Natural killer cell (primary cell): ENCODE data around the gene CLDN10. TPM values are rescaled to one million over a fixed set of nuclear protein-coding genes. Genes with fewer than 3 reads are reported as not detected.

Experiments used
- ATAC-seq, 3 donors: fragments of 150-1000 bp in 2 of 3; fragments of 200-7000 bp in 1 of 3; cut with Tn5 transposase; 1 replicate in 1 of 3; 2 replicates in 2 of 3; pipeline ENCODE4 v1.10.0; 2021; ENCODE audit warnings: mild to moderate bottlenecking in 2 of 3, moderate library complexity in 2 of 3
- DNase-seq, 2 donors: peaks; one replicate each; pipeline versions ENCODE4 v3.0.0 to v3.0.0-alpha.2; 2013 to 2021; ENCODE audit warnings: mixed read lengths in 1 of 2
- H3K27ac ChIP-seq: one replicate; pipeline ENCODE4 v1.5.1; 2013; ENCODE audit warnings: mild to moderate bottlenecking, low read length
- H3K27me3 ChIP-seq: one replicate; pipeline ENCODE4 v1.6.1; 2013; ENCODE audit warnings: low read length; ENCODE audit not compliant: control insufficient read depth, insufficient read depth
- H3K36me3 ChIP-seq: one replicate; pipeline ENCODE4 v1.6.1; 2013; ENCODE audit warnings: low read length; ENCODE audit not compliant: control insufficient read depth, insufficient read depth
- H3K4me1 ChIP-seq: one replicate; pipeline ENCODE4 v1.6.1; 2013; ENCODE audit warnings: low read length; ENCODE audit not compliant: control insufficient read depth, insufficient read depth
- H3K4me3 ChIP-seq: one replicate; pipeline ENCODE4 v1.5.1; 2013; ENCODE audit warnings: low read length
- H3K9me3 ChIP-seq: one replicate; pipeline ENCODE4 v1.6.1; 2013; ENCODE audit warnings: low read length; ENCODE audit not compliant: control insufficient read depth, insufficient read depth
- H3K27ac Mint-ChIP-seq, 2 donors: one replicate each; pipeline ENCODE4 v1.8.0; 2022; ENCODE audit warnings: mild to moderate bottlenecking in 2 of 2, mixed read lengths in 2 of 2, moderate library complexity in 1 of 2
- H3K27me3 Mint-ChIP-seq, 2 donors: one replicate each; pipeline ENCODE4 v1.8.0; 2022; ENCODE audit warnings: low read depth in 2 of 2, mixed read lengths in 2 of 2
- H3K36me3 Mint-ChIP-seq: one replicate; pipeline ENCODE4 v1.8.0; 2022; ENCODE audit warnings: mixed read lengths
- H3K4me1 Mint-ChIP-seq, 2 donors: one replicate each; pipeline ENCODE4 v1.8.0; 2022; ENCODE audit warnings: mixed read lengths in 2 of 2
- H3K4me3 Mint-ChIP-seq: one replicate; pipeline ENCODE4 v1.8.0; 2022; ENCODE audit warnings: mild to moderate bottlenecking, moderate library complexity, mixed read lengths
- H3K9me3 Mint-ChIP-seq, 2 donors: one replicate each; pipeline ENCODE4 v1.8.0; 2022; ENCODE audit warnings: mixed read lengths in 2 of 2
- WGBS: methylation state at CpG from one replicate; pipeline ENCODE4 v1.1.7; 2013; ENCODE audit warnings: missing lambda C conversion rate; ENCODE audit not compliant: insufficient coverage; 5-methylcytosine and 5-hydroxymethylcytosine counted together
- intact Hi-C: fragments of 100-400 bp; cut with micrococcal nuclease; formaldehyde crosslinking; loops from one replicate; pipeline ENCODE4 v1.14.2; 2022
- total RNA-seq, 4 donors: library from RNA; stranded (reverse); fragments of 120-200 nt in 1 of 4; gene quantifications; one replicate each; pipeline versions ENCODE4 v1.2.3 to v1.2.4, GENCODE V29; 2013 to 2022
- TF ChIP-seq, protein P1 (sequence below): fragments of 200-600 bp; IDR thresholded peaks from one replicate; pipeline ENCODE4 v1.8.0; 2022; ENCODE audit warnings: antibody characterized with exemption

The CLDN10 gene
- total RNA-seq, 3 donors from 2014 or later (not counting 1 experiment from before 2014, with no cell fraction given) = not detected

DNA sequence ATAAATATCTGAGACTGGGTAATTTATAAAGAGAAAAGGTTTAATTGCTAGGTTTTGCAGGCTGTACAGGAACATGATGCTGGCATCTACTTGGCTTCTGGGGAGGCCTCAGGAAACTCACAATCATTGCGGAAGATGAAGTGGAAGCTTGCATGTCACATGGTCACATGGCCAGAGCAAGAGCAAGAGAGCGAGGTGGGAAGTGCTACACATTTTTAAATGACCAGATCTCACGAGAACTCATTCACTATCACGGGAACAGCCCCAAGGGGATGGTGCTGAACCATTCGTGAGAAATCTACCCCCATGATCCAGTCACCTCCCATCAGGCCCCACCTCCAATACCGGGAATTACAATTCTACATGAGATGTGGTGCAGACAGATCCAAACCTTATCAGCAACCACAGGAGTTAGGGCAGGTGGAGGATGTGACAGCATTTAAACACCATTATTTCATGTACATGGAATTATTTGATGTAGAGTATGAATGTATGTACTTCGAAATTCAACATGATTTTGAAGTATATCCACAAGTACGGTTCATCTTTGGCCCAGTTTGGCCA, 10.5 kb upstream of the CLDN10 start:
- no peaks in the 10 kb centered on the region for H3K9me3 ChIP-seq
- no peak for ATAC-seq
- H3K27ac ChIP-seq = no peak overlapping the region
- 88% methylated on average over 7 of the region's 8 CpGs for WGBS
- Mint-ChIP-seq H3K4me3 (no peak overlapping the region), H3K9me3 (no peaks in the 10 kb centered on the region), H3K36me3 (no peaks in the 10 kb centered on the region), H3K27ac (no peak overlapping the region), H3K4me1 (no peaks in the 10 kb centered on the region), H3K27me3 (peaks cover 3 to 7% of the 10 kb centered on the region in 2 donors)
- TF ChIP-seq, protein P1, sequence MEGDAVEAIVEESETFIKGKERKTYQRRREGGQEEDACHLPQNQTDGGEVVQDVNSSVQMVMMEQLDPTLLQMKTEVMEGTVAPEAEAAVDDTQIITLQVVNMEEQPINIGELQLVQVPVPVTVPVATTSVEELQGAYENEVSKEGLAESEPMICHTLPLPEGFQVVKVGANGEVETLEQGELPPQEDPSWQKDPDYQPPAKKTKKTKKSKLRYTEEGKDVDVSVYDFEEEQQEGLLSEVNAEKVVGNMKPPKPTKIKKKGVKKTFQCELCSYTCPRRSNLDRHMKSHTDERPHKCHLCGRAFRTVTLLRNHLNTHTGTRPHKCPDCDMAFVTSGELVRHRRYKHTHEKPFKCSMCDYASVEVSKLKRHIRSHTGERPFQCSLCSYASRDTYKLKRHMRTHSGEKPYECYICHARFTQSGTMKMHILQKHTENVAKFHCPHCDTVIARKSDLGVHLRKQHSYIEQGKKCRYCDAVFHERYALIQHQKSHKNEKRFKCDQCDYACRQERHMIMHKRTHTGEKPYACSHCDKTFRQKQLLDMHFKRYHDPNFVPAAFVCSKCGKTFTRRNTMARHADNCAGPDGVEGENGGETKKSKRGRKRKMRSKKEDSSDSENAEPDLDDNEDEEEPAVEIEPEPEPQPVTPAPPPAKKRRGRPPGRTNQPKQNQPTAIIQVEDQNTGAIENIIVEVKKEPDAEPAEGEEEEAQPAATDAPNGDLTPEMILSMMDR = no peak
- no peaks in the 10 kb centered on the region for H3K4me1 ChIP-seq
- no peak for DNase-seq
- intact Hi-C loops = no loop called here
- no peak overlapping the region for H3K4me3 ChIP-seq
- H3K27me3 ChIP-seq = no peaks in the 10 kb centered on the region
- H3K36me3 ChIP-seq = no peaks in the 10 kb centered on the region

DNA sequence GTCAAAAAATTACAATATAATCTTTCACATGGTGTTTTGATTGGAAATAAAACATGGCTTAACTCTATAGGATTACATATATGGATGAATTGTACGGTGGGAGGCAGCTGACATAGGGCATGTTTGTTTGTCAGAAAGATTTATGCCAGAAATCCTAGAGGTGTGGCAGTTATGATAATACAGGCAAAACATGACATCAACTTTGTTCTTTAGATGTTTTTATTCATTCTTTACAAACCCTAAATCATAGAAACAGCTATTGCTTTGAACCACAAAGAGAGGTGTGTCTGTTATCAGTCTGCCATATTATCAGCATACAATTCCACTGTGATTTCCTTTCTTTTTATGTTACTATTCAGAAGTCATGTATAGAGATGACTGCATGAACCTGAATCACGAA, 8.2 kb upstream of the CLDN10 start:
- H3K4me1 Mint-ChIP-seq = no peaks in the 10 kb centered on the region
- Histone ChIP-seq H3K27me3 (no peaks in the 10 kb centered on the region), H3K9me3 (no peaks in the 10 kb centered on the region), H3K36me3 (no peaks in the 10 kb centered on the region), H3K4me1 (no peaks in the 10 kb centered on the region), H3K27ac (no peak overlapping the region), H3K4me3 (no peak overlapping the region)
- ATAC-seq = no peak
- TF ChIP-seq, protein P1 = no peak
- H3K27me3 Mint-ChIP-seq = peaks cover 6 to 14% of the 10 kb centered on the region in 2 donors
- H3K4me3 Mint-ChIP-seq = no peak overlapping the region
- intact Hi-C loops = no loop called here
- H3K9me3 Mint-ChIP-seq = no peaks in the 10 kb centered on the region
- no peak overlapping the region for H3K27ac Mint-ChIP-seq
- 100% methylated on average over 1 of the region's 2 CpGs for WGBS
- H3K36me3 Mint-ChIP-seq = no peaks in the 10 kb centered on the region
- DNase-seq = no peak

DNA sequence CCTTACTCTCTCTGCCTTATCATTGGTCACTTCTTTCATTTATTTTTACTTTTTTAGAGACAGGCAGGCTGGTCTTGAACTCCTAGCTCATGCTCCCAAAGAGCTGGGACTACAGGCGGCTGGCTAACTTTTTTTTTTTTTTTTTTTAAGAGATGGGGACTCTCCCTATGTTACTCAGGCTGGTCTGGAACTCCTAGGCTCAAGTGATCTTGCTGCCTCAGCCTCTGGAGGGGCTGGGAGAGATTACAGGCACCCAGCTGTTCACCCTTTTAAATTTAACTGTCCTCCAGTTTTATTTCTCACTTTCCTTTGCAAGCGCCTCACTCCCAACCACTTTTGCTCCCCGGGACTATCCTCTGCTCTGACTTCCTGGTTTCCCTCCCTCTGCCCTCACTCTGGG, 5.6 kb upstream of the CLDN10 start:
- no peak overlapping the region for H3K4me3 ChIP-seq
- no peaks in the 10 kb centered on the region for H3K36me3 ChIP-seq
- no peak overlapping the region for H3K27ac ChIP-seq
- Mint-ChIP-seq H3K36me3 (no peaks in the 10 kb centered on the region), H3K27ac (no peak overlapping the region), H3K4me1 (no peaks in the 10 kb centered on the region), H3K27me3 (peaks cover 24 to 37% of the 10 kb centered on the region in 2 donors), H3K4me3 (no peak overlapping the region), H3K9me3 (no peaks in the 10 kb centered on the region)
- ATAC-seq = no peak
- TF ChIP-seq, protein P1 = no peak
- H3K9me3 ChIP-seq = no peaks in the 10 kb centered on the region
- H3K4me1 ChIP-seq = no peaks in the 10 kb centered on the region
- intact Hi-C loops = no loop called here
- DNase-seq = no peak
- WGBS = 71% methylated on average over 3 of the region's 3 CpGs
- H3K27me3 ChIP-seq = peaks cover 2% of the 10 kb centered on the region

DNA sequence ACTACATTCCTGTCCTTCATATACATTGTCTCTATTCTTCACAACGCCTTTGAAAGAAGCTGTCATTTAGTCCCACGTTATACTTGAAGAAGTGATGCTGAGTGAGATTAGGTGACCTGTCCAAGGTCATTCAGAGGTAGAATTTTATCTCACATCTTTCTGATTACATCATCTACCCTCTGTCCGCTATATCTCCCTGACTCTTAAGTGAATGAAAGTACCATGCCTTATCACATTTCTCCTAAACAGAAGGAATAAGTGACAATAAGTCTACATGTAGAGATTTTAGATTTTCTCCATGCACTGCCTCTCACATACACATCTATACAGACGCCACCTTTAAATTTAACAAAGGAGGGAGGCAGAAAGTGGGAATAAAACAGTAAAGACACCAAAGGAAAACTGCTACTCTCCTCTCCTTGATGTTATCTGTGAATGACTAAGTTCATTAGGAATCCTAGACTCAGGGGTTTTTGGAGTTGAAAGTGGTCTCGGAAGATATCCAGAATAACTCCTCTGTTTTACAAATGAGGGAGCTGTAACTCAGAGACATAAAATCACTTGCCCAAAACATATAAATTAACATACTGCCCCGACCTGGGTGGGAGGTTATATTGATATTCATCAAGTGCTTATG, 4.9 kb upstream of the CLDN10 start:
- H3K27me3 ChIP-seq = peaks cover 5% of the 10 kb centered on the region
- TF ChIP-seq, protein P1 = no peak
- intact Hi-C loops = no loop called here

More for the DNA sequence above, 4.9 kb upstream of the CLDN10 start:
- Histone ChIP-seq H3K27ac (no peak overlapping the region), H3K9me3 (no peaks in the 10 kb centered on the region), H3K4me3 (no peak overlapping the region), H3K36me3 (no peaks in the 10 kb centered on the region), H3K4me1 (peaks cover 2% of the 10 kb centered on the region)
- Mint-ChIP-seq H3K4me3 (no peak overlapping the region), H3K27me3 (peaks cover 26 to 39% of the 10 kb centered on the region in 2 donors), H3K27ac (no peak overlapping the region), H3K4me1 (no peaks in the 10 kb centered on the region), H3K9me3 (no peaks in the 10 kb centered on the region), H3K36me3 (no peaks in the 10 kb centered on the region)
- DNase-seq (no peak), ATAC-seq (no peak)
- no CpG with 5 or more reads among the region's 6 CpGs for WGBS
